ENCODE results near the gene MYO1C.
"Not testable (repeated sequence)": the region's sequence is repeated elsewhere in the genome, so short reads cannot be mapped to it uniquely, and the experiment has no call there.

MYO1C gene

DNA sequence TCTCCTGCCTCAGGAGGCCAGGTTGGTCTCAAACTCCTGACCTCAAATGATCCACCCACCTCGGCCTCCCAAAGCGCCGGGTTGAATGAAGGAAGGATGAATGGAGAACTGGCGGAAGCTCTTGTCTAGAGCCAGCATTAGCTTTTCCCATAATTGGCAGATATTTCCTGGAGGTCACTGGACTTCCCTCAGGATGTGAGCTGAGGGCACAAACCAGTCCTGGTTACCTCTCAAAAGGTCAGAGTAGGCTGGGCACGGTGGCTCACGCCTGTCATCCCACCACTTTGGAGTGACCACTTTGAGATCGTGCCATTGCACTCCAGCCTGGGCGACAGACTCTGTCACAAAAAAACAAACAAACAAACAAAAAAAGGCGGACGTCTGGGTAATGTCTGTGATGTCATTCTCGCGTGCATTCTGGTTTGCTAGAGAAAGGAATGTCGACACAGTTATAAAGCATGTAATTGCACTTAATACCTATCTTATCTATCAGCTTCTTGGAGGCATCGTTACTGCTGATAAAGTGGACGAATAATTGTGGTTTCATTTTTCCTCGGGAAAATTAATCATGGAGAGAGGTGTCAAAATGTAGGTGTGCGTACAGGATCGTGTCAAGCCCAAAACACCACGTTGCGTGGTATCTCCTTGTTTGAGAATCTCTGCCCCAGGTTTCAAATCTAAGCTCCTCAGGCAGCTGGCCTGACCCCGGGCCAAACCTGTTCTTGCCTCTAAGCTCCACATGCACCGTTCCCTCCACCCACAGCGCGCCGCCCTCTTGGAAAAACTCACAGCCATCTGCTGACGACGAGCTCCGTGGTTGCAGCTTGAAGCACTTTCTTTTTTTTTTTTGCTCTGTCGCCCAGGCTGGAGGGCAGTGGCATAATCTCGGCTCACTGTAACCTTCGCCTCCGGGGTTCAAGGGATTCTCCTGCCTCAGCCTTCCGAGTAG lies 30.0 kb downstream of the MYO1C start:
- DNase-seq (ENCODE audit: low read depth) = no peak

DNA sequence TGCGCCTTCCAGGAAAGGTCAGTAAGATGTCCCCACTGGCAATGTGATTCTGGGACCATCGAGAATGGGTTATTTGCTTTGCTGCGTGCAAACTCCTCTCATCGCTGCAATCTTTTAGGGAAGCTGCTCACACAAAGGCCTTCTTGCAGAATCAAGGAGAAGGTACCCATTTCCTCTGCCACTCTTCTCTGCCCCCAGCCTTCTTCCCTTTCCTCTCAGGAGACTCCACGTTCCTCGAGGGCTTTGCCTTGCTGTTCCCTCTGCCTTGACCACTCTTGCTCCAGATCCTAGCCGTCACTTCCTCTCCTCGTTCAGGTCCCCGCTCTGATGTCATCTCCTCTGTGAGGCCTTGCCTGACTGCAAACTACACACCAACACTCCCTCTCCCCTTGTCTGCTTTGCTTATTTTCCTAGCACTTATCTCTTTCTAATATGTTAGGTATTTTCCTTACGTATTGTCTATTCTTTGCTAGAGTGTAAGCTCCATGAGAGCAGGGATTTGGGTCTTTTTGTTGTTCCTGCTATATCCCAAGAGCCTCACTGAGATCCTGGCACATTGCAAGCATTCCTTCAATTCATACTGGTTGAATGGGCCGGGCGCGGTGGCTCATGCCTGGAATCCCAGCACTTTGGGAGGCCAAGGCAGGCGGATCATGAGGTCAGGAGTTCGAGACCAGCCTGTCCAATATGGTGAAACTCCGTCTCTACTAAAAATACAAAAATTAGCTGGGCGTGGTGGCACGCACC lies 31.1 kb downstream of the MYO1C start:
- DNase-seq (ENCODE audit: low read depth) = no peak

DNA sequence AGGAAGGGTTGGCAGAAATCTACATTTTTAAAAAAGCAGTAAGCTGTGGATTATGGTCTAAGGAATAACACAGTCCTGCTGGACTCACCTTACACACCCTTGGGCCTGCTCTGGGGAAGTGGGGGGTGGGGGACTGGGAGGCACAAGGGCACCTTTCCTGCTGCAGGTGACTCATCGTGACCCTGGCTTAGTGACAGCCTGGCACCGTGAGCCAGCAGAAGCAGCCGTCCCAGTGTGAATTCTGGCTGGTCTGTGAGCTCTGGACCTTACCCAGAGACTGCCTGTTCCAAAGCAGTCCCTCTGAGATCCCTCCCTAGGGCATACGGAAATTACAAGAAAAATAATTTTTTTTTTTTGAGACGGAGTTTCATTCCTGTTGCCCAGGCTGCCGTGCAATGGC lies 32.3 kb downstream of the MYO1C start:
- no peak for DNase-seq (ENCODE audit: low read depth)

DNA sequence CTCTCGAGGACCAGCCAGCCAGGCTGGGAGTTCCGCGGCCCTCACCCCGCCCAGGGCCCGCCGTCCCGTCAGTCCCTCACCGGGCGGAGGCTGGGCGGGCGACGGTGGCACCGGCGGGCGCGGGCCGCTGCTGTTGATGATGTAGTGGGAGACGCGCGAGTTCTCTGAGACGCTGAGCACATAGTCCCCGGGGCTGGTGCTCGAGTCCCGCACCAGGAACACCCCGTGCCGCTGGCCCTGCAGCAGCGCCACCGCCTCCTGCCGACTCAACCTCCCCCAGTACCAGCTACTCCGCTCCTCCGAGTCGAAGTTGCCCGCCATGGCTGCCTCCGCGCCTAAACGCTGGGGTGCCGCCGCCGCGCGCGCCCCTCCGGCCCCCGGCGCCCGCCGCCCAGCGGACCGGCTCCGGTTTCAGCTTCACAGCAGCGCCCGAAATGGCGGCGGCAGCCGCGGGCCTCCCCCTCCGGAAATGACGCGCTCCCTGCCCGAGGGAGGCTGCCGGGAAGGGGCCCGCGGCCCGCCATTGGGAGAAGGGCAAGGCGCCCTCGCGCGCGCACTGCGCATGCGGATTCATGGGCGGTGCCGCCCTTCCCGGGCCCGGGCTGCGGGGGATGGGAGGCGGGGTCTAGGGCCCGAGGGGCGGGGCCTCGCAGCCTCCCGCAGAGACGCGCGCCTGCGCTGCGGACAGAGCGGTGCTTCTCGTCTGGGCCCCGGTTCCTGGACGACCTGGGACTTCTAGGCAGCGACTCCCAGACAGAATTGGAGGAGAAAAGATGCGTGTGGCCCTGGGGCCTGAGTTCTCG lies 36.5 kb downstream of the MYO1C start, which contains the start of gene CRK:
Gene CRK (minus strand): TSS at position 436 of the 803 bp plus-strand sequence. CDS start 115 bp downstream, at position 321.
- DNase-seq (ENCODE audit: low read depth) = peak; percentile 93

DNA sequence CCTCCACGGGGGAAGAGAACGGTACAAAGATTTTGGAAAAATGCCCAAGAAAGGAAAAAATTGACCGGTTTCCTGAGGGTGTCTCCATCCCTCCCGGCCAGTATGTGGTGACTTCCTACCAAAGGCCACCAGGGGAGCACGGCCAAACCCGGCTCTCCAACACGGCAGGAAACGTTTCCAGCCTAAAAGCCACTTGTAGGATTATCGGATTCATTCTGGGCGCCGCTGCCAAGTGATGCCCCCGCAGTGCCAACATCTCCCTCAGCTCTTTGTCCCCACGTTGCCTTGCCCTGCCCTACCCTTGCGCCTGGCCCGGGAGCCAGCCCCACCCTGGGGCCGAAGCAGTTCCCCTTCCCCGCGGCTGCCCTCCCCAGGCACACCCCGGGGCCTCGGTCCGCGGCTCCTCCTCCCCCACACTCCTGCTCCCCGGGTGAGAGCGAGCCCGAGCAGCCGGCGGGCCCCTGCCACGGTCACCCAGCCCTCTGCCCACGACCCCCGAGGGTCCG lies 37.1 kb downstream of the MYO1C start:
- peak; percentile 58 for DNase-seq (ENCODE audit: low read depth)

DNA sequence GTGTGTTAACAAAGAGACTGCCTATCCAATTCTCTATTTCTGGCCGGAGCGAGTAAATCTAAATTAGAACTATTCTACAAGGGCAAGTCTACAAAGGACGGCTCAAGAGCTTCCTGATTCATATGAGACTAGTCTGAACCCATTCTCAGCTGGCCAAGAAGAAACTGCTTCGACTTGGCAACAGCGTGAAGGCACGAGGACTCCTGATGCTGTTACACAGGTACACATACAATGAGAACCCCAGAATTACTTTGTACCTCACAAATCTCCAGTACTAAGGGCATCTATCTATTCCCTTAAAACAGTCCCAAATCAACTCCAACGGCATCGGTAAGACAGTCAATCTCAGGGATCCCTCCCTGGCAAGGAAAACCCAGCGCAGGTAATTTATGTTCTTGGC lies 37.9 kb downstream of the MYO1C start:
- no peak for DNase-seq (ENCODE audit: low read depth)

DNA sequence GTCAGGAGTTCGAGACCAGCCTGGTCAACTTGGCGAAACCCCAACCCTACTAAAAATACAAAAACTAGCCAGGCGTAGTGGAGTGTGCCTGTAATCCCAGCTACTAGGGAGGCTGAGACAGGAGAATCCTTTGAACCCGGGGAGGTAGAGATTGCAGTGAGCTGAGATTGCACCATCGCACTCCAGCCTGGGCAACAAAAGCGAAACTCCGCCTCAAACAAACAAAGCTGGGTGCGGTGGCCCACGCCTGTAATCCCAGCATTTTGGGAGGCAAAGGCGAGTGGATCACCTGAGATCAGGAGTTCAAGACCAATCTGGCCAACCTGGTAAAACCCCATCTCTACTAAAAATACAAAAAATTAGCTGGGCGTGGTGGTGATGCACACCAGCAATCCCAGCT lies 38.8 kb downstream of the MYO1C start:
- not testable (repeated sequence) for DNase-seq (ENCODE audit: low read depth)

DNA sequence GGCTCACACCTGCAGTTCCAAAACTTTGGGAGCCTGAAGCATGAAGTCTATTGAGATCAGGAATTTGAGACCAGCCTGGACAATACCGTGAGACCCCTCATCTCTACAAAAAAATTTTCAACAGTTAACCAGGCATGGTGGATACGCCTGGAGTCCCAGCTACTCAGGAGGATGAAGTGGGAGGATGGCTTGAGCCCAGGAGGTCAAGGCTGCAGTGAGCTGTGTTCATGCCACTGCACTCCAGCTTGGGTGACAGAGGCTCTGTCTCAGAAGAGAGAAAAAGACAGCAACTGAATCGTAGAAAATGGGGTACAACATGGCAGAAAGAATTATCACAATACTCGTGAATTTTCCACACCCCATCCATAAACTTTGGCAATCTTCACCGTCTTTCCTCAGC lies 39.6 kb downstream of the MYO1C start:
- no peak for DNase-seq (ENCODE audit: low read depth)

DNA sequence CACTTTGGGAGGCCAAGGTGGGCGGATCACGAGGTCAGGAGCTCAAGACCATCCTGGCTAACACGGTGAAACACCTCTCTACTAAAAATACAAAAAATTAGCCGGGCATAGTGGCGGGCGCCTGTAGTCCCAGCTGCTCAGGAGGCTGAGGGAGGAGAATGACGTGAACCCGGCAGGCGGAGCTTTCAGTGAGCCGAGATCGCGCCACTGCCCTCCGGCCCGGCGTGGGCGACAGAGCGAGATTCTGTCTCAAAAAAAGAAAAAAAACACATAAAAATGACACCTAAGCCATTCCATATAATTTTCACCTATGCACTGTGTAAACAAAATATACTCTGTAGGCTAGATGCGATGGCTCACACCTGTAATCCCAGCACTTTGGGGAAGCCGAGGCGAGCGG lies 42.2 kb downstream of the MYO1C start:
- not testable (repeated sequence) for DNase-seq (ENCODE audit: low read depth)

DNA sequence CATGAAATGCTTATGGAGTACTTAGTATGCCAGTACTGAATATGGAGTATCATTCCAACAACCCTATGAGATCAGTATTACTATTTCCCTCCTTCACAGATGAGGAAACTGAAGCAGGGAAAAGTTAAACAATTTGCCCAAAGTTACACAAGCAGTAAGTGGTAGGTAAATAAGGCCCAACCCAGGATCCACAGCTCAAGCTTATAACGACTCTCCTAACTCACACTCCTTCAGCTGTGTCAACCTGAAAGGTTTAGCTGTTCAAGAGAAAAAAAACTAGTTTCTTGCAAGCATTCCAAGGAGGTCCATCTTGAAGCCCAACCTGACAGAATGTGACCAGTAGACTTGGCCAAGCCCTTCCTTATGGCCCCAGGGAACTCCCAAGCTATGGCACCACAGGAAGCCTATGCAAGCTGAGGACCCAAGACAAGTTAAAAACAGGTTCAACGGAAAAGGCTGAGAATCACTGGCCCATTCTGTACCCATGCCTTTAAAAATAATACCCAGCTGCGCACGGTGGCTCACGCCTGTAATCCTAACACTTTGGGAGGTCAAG lies 43.0 kb downstream of the MYO1C start:
- no peak for DNase-seq (ENCODE audit: low read depth)

DNA sequence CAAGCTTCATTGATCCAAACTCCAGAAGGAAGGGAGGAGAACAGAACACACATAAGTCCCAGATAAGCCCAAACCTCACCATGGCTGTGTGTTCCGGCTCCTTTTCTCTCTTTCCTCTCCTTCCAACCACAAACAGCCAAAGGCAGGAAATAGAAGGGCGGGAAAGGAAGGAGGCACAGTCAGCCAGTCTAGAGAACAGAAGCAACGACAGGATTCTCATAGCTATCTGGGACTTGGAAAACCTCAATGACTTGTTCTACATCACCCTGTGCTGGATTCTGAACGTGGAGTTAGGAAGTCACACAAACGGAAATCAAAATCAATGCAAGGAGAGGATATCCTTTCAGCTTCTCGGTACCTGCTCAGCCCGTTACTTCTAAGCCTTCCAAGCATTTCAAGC lies 45.4 kb downstream of the MYO1C start:
- DNase-seq (ENCODE audit: low read depth) = no peak

DNA sequence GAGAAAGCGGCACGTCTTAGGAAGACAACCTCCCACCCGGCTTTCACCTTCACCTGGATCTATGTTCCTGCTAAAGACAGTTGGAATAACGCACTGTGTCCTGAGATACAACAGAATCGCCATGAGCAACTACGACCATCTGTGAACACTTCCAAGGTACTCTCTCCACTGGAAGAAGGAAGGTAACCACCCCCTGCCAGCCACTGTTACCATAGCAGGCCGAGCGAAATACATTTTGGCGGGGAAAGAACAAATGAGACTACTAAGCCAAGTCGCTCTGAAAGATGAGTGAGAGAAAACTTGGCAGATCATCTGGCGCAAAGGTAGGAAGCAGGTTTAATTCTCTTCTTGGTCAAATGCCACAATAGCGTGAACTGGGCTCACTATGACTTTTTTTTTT lies 46.3 kb downstream of the MYO1C start:
- no peak for DNase-seq (ENCODE audit: low read depth)

DNA sequence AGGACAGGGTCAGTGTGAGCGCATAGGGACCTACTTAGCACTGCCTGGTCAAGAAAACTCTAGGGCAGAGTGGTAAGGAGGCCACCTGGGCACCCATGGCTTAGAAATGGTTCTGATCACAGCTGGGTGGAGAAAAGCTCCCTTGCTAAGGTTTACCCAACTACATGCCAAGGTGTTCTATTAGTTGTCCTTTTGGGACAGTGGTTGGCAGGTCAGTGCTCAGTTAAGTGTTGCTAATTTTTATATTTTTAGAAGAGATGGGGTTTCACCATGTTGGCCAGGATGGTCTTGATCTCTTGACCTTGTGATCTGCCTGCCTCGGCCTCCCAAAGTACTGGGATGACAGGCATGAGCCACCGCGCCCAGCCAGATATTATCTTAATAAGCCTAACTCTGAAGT lies 46.8 kb downstream of the MYO1C start:
- DNase-seq (ENCODE audit: low read depth) = not testable (repeated sequence)

DNA sequence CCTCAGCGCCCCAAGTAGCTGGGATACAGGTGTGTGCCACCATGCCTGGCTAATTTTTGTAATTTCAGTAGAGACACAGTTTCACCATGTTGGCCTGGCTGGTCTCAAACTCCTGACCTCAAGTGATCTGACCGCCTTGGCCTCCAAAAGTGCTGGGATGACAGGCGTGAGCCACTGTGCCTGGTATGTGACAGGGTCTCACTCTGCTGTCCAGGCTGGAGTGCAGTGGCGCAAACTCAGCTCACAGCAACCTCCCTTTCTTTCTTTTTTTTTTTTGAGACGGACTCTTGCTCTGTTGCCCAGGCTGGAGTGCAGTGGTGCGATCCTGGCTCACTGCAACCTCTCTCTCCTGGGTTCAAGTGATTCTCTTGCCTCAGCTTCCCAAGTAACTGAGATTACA lies 49.8 kb downstream of the MYO1C start:
- not testable (repeated sequence) for DNase-seq (ENCODE audit: low read depth)

DNA sequence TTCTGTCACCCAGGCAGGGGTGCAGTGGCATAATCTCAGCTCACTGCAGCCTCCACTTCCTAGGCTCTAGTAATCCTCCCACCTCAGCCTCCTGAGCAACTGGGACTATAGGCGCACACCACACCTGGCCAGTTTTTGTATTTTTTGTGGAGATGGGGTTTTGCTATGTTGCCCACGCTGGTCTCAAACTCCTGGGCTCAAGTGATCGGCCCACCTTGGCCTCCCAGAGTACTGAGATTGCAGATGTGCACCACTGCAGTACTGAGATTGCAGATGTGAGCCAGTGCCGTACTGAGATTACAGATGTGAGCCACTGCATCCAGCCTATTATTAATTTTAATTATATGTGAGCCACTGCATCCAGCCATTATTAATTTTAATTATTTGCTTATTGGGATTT lies 50.3 kb downstream of the MYO1C start:
- no peak for DNase-seq (ENCODE audit: low read depth)

DNA sequence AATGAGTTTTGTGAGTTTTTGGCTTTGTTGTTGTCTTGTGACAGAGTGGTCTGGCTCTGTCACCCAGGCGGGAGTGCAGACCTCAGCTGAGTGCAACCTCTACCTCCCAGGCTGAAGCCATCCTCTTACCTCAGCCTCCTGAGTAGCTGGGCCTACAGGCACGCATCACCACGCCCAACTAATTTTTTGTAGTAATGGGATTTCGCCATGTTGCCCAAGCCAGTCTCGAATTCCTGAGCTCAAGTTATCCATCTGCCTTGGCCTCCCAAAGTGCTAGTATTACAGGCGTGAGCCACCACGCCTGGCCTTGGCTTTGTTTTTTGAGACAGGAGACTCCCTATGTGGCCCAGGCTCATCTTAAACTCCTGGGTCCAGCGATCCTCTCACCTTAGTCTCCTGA lies 51.6 kb downstream of the MYO1C start:
- no peak for DNase-seq (ENCODE audit: low read depth)

DNA sequence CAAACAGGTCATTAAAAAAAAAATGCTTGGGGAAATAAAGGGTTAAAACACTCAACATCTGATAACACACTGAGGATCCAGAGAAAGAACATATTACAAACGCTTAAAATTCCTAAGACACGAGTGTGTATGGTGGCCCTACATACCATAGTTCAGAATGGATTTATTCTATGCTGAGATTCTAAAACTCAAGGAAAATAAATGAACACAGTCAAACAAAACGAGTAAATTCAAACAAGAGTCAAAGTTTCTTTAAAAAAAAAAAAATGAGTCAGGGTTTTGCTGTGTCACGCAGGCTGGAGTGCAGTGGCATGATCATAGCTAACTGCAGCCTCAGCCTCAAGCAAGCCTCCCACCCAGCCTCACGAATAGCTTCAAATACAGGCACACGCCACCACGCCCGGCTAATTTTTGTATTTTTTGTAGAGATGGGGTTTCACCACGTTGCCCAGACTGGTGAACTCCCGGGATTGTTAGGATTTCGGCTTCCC lies 53.8 kb downstream of the MYO1C start:
- DNase-seq (ENCODE audit: low read depth) = no peak

DNA sequence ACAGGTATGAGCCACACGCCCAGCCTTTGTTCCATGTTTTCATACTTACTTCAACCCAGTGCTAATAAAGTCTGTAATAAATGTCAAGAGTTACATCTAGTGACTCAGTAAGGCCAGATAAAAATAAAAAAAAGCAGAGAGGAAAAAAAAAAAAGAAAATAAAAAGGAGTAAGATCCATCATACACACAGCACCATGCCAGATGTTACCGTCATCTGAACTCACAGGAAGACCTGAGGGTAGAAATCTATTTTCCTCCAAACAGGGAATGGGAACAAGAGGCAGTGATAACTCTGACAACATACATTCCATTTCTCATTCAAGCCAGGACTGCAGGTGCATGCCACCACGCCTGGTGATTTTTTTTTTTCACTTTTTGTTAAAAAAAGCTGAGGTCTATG lies 57.2 kb downstream of the MYO1C start:
- no peak for DNase-seq (ENCODE audit: low read depth)

DNA sequence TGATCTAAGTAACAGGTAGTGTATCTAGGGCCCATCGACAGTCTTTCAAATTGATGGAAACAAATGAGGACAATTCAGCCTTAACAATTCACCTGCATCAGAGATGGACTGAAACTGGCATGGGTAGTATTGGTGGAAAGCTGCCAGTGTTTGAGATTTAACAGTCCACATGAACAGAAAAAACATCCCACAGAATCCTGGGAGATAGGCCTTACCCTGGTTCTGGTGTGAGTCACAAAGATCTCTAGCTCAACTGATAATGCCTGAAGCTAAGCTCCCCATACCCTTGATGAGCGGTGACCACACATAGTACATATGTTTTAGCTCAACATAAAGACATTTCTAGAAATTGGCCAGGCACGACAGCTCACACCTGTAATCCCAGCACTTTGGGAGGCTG lies 58.3 kb downstream of the MYO1C start:
- DNase-seq (ENCODE audit: low read depth) = no peak

DNA sequence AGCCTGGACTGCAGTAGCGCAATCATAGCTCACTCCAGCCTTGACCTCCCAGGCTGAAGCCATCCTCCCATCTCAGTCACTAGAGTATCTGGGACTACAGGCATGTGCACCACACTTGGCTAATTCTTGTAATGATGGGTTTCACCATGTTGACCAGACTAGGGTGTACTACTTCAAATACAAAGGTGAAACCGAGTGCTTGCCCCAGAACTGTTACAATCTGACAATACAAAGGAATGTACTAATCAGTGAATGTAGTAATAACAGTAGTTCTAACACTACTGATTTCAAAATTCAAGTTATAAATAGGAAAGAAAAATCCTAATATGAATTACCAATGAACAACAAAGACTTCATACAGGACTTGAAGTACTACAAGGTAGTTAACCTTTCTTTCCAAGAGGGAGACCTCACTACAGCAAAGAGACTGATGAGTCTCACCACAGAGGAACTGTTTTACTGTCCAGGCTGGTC lies 60.8 kb downstream of the MYO1C start:
- no peak for DNase-seq (ENCODE audit: low read depth)

DNA sequence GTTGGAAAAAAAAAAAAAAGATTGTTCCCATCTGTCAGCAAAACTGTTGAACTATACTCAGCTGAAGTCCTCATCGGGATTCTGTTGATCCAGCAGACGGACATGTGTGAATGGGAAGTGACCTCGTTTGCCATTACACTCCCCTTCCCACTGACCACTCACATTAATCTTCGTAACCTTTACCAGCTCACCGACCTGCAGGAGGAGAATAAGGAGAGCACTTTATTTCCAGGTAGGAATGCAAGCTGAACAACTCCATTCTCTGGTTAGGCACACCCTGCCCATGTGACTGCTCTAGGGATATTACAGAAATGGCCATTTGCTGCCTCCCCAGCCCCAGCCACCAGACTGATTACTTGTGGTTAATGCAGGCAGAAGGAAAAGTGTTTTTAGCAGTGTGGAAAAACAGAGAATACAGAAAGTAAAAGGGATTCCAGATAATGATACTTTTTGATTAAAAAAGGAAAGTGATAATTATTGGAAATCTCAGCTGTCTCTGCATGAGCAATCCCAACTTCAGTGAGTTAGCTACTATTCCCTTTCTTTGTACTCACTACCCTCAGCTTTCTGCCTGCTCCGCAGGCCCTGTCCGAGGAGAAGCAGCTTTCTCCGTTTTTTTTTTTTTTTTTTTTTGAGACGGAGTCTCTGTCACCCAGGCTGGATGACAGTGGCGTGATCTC lies 68.9 kb downstream of the MYO1C start:
- DNase-seq (ENCODE audit: low read depth) = no peak
